PFSK-1 (cell line): Measurements from ENCODE around the gene C1RL.

Experiments
- FOXP2 ChIP-seq: optimal IDR thresholded peaks from 2 replicates; pipeline ENCODE3; 2011; ENCODE audit warnings: borderline replicate concordance, control low read depth, inconsistent platforms; ENCODE audit not compliant: insufficient read depth; ENCODE audit errors: extremely low read length, extremely low read depth
- POLR2AphosphoS5 ChIP-seq: IDR thresholded peaks from 2 replicates; pipeline ENCODE4 v1.6.1; 2012; ENCODE audit warnings: low read depth, mild to moderate bottlenecking, control low read depth, low read length, moderate library complexity
- SIN3A ChIP-seq: IDR thresholded peaks from 2 replicates; pipeline ENCODE4 v1.6.1; 2012; ENCODE audit warnings: mild to moderate bottlenecking, low read length, moderate library complexity, borderline replicate concordance; ENCODE audit not compliant: insufficient read depth
- TAF1 ChIP-seq: IDR thresholded peaks from 2 replicates; pipeline ENCODE4 v1.6.1; 2012; ENCODE audit warnings: low read length, control low read depth, borderline replicate concordance; ENCODE audit not compliant: insufficient read depth
- TF ChIP-seq, protein P1 (sequence below), 2 experiments: IDR thresholded peaks; 2 replicates each; pipeline versions ENCODE4 v1.6.1 to v1.8.0; 2011 to 2012; ENCODE audit warnings: low read depth in 2 of 2, low read length in 2 of 2, control low read depth in 1 of 2, inconsistent platforms in 1 of 2, mild to moderate bottlenecking in 1 of 2, moderate library complexity in 1 of 2; ENCODE audit not compliant: insufficient read depth in 1 of 2

The C1RL gene

DNA sequence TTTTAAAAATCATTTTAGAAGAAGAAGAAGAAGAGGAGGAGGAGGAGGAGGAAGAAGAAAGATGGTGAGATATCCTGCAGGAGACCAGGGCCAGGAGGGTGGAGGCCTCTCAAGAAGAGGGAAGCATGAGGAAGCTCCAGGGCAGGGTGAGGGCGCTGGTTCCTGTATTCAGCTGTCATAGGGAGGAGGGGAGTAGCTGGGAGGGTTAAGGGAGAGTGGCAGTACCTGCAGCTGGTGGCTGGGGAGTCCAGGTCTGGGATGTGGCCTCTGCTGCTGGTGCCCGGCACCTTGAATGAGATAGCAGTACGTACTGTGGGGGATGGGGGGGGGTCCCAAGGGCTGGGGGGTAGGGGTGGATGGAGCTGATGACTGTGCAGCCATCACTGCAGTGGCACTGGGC, 9.9 kb upstream of the C1RL start:
- TF ChIP-seq SIN3A = no peak
- TF ChIP-seq POLR2AphosphoS5 = no peak
- no peak for TF ChIP-seq TAF1
- TF ChIP-seq, protein P1, sequence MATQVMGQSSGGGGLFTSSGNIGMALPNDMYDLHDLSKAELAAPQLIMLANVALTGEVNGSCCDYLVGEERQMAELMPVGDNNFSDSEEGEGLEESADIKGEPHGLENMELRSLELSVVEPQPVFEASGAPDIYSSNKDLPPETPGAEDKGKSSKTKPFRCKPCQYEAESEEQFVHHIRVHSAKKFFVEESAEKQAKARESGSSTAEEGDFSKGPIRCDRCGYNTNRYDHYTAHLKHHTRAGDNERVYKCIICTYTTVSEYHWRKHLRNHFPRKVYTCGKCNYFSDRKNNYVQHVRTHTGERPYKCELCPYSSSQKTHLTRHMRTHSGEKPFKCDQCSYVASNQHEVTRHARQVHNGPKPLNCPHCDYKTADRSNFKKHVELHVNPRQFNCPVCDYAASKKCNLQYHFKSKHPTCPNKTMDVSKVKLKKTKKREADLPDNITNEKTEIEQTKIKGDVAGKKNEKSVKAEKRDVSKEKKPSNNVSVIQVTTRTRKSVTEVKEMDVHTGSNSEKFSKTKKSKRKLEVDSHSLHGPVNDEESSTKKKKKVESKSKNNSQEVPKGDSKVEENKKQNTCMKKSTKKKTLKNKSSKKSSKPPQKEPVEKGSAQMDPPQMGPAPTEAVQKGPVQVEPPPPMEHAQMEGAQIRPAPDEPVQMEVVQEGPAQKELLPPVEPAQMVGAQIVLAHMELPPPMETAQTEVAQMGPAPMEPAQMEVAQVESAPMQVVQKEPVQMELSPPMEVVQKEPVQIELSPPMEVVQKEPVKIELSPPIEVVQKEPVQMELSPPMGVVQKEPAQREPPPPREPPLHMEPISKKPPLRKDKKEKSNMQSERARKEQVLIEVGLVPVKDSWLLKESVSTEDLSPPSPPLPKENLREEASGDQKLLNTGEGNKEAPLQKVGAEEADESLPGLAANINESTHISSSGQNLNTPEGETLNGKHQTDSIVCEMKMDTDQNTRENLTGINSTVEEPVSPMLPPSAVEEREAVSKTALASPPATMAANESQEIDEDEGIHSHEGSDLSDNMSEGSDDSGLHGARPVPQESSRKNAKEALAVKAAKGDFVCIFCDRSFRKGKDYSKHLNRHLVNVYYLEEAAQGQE (IDR thresholded peaks at IDR 0.05; ENCODE audit: insufficient read depth in 1 of 2, low read depth in 2 of 2, low read length in 2 of 2) = no peak
- no peak for TF ChIP-seq FOXP2

DNA sequence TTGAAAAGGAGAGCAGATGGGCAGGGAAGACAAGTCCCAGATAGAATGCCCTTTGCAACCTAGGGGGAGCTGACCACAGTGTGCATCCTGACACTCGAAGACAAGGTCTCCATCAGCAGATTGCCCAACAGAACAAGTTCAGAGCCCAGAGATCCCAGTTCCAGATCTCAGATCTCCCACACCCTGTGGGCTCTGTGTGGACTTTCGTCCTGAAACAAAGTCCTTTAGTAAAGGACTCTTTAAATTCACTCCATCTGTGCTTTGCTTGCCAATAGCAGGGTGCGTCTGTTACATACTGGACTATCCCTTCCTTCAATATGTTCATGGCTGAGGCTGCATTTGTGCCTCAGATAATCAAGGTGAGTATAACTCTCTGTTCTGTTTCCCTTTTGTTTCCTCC, 8.7 kb upstream of the C1RL start:
- TF ChIP-seq POLR2AphosphoS5 (no peak), FOXP2 (no peak), SIN3A (no peak), TAF1 (no peak)
- TF ChIP-seq, protein P1 (IDR thresholded peaks at IDR 0.05; ENCODE audit: insufficient read depth in 1 of 2, low read depth in 2 of 2, low read length in 2 of 2) = no peak

DNA sequence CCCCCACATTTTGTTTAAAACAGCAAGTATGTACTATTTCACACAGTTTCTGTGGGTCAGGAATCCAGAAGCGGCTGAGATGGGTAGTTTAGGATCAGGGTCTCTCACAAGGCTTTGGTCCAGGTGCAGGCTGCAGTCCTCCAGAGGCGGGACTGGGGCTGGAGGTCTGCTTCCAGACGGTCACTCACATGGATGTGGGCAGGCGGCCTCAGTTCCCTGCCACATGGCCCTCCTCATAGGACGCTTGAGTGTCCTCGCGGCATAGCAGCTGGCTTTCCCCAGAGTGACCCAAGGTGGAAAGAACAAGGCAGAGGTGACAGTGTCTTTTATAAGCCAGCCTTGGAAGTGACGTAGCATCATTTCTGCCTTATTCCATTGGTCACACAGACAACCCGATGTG, 7.9 kb upstream of the C1RL start:
- TF ChIP-seq, protein P1 (IDR thresholded peaks at IDR 0.05; ENCODE audit: insufficient read depth in 1 of 2, low read depth in 2 of 2, low read length in 2 of 2) = no peak
- TF ChIP-seq POLR2AphosphoS5 (no peak), SIN3A (no peak), FOXP2 (no peak)

DNA sequence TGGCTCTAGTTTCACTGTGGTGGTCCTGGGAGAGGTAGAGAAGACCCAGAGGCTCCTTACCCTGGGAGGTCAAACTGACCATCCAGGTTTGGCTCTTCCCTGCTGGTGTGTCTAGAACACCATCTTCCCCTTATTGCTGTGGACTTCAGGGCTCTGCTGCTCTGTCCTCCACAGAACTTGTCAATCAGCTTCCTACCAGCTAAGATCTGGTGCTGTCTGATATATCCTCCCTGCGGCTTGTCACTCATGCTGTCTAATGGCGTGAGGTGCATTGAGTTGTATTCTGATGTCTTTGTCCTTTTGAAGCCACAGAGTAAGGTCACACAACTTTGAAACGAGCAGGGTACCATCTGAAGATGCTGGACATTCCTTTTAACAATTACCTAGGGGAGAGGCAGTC, 7.2 kb upstream of the C1RL start:
- TF ChIP-seq FOXP2 (no peak), TAF1 (no peak)

DNA sequence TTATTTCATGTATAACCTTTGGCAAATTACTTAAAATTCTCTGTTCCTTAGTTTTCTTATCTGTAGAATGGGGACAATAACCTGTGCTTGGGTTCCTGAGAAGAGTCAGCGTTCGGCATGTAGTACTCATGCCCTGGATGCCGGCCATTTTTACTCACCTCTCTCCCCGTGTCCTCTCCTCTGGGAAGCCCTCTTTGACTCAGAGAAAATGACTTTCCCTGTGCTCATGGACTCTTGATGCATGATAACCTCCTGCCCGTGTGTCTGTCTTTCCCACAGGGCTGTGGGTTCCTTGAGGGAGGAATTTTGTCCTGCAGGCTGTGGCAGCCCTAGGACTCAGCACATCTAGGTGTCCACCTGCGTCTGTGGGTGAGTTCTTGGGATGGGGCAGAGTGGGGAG, 5.8 kb upstream of the C1RL start:
- no peak for TF ChIP-seq SIN3A
- TF ChIP-seq TAF1 = no peak
- TF ChIP-seq POLR2AphosphoS5 = no peak
- TF ChIP-seq, protein P1 (IDR thresholded peaks at IDR 0.05; ENCODE audit: insufficient read depth in 1 of 2, low read depth in 2 of 2, low read length in 2 of 2) = no peak
- TF ChIP-seq FOXP2 = no peak
